22Rv1 (cell line): ENCODE measurements around the gene CLASP1.

ENCODE experiments used
- CTCF ChIP-seq: fragments of 450-650 bp; IDR thresholded peaks from 2 replicates; pipeline ENCODE4 v1.5.1; 2017; ENCODE audit warnings: mild to moderate bottlenecking
- ZFX ChIP-seq: fragments of 450-650 bp; IDR thresholded peaks from 2 replicates; pipeline ENCODE4 v1.6.1; 2017; ENCODE audit warnings: antibody characterized with exemption, borderline replicate concordance

GRCh38 chr2:121603185-121603584 is 46.1 kb downstream of the CLASP1 start:
- TF ChIP-seq CTCF (no peak), ZFX (no peak)
